Measurements from ENCODE around the gene IRX4. TPM values are rescaled to one million over a fixed set of nuclear protein-coding genes. Genes with fewer than 3 reads are reported as not detected.

The IRX4 gene
- total RNA-seq, 1 experiment from 2014 or later = 16.5 TPM

DNA sequence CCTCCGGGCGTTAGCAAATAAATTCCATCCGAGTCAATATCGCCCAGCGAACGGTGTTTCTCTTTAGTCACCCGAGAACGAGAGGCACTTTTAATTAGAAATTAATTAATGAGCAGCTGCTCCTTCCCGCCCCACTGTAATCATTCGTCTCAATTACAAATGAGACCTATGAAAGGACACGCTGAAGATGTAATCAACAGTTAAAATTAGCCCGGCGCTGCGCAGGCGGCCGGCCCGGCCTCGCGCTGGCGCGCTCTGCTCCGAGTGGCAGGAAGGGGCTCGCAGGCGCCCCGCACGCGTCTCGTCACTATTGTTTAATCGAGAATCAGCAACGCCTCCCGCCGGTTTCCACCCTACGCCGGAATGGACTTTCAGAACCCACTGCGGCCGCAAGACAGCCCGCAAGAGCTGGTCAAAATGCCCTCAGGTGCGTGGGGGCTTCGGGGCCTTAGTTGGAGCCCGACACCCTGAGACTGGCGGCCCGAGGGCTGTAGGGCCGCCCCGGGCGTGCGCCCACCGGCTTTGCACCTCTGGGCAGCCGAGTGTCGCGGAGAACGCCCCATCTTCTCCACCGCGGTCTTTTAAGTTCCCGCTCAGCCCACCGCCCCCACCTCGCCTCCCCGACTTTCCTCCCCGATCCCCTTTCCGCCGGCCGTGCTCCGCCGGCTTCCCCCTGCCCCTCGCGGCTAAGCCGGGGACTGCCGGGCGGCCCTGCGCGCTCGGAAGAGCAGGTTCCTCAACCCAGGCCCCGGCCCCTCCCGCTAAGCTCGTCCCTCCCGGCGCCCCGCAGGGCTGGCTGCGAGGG lies 597 bp upstream of the IRX4 start:
- no peak for DNase-seq (ENCODE audit: low read depth, low spot score)
- BruUV-seq (replicated peaks) = TSS peak; percentile 59

More for the DNA sequence above, 597 bp upstream of the IRX4 start:
- RAD21 ChIA-PET (ENCODE audit: low non-redundant PET in 1 of 2, low total read pairs in 2 of 2, uncharacterized antibody in 2 of 2, unreplicated experiment in 2 of 2) = interaction anchor here in 1 of 2 experiments (0.7 kb wide), 1 partner anchor 120 kb away, joined by 3 read pairs; no protein-coding TSS in a partner anchor
- peak overlapping the region; percentile 21 for H2AFZ ChIP-seq (ENCODE audit: low read depth, low read length, poor library complexity, severe bottlenecking)
- peak overlapping the region; percentile 85 for H3K9ac ChIP-seq (ENCODE audit: low read length)
- no peaks in the 10 kb centered on the region for H3K79me2 ChIP-seq (ENCODE audit: insufficient read depth, low read length)
- peak overlapping the region; percentile 98 for H3K4me2 ChIP-seq (ENCODE audit: low read length)
- CTCF ChIA-PET = interaction anchor here (0.7 kb wide), 5 partner anchors 11 to 298 kb away, joined by 3 to 5 read pairs (median 3); no protein-coding TSS in a partner anchor
- peak overlapping the region; percentile 62 to 66 for H3K4me3 ChIP-seq (replicated peaks in 1 of 2; ENCODE audit: low read depth in 1 of 2, low read length in 2 of 2)
- peaks cover 10 to 26% of the 10 kb centered on the region in 2 experiments for H3K4me1 ChIP-seq (ENCODE audit: control insufficient read depth in 1 of 2, insufficient read depth in 2 of 2, low read length in 2 of 2)
- H3K27ac ChIP-seq (ENCODE audit: low read depth, low read length) = peak overlapping the region; percentile 97
- POLR2A ChIA-PET = interaction anchor here (0.7 to 0.8 kb wide), 6 partner anchors 10 to 312 kb away, joined by 3 to 7 read pairs (median 4); no protein-coding TSS in a partner anchor
- no peaks in the 10 kb centered on the region for H3K36me3 ChIP-seq (ENCODE audit: control insufficient read depth in 1 of 2, insufficient read depth in 2 of 2, low read length in 2 of 2)
- H3K9me3 ChIP-seq (ENCODE audit: control insufficient read depth in 1 of 2, insufficient read depth in 1 of 2, low read depth in 1 of 2, low read length in 2 of 2) = no peaks in the 10 kb centered on the region
- no peaks in the 10 kb centered on the region for H3K27me3 ChIP-seq (ENCODE audit: insufficient read depth, low read length)
- H3K9me2 ChIP-seq (ENCODE audit: insufficient read depth) = no peaks in the 10 kb centered on the region
- intact Hi-C loops (cut with micrococcal nuclease) = loop anchor here (5.0 to 10.0 kb wide), 2 partner anchors 49 to 131 kb away; no protein-coding TSS in a partner anchor
- H4K20me1 ChIP-seq (ENCODE audit: insufficient read depth) = no peaks in the 10 kb centered on the region
- TF ChIP-seq, protein P1, sequence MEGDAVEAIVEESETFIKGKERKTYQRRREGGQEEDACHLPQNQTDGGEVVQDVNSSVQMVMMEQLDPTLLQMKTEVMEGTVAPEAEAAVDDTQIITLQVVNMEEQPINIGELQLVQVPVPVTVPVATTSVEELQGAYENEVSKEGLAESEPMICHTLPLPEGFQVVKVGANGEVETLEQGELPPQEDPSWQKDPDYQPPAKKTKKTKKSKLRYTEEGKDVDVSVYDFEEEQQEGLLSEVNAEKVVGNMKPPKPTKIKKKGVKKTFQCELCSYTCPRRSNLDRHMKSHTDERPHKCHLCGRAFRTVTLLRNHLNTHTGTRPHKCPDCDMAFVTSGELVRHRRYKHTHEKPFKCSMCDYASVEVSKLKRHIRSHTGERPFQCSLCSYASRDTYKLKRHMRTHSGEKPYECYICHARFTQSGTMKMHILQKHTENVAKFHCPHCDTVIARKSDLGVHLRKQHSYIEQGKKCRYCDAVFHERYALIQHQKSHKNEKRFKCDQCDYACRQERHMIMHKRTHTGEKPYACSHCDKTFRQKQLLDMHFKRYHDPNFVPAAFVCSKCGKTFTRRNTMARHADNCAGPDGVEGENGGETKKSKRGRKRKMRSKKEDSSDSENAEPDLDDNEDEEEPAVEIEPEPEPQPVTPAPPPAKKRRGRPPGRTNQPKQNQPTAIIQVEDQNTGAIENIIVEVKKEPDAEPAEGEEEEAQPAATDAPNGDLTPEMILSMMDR (IDR thresholded peaks at IDR 0.05 in 2 of 3, conservative IDR thresholded peaks at IDR 0.05 in 1 of 3; ENCODE audit: borderline replicate concordance in 1 of 3, insufficient read depth in 1 of 3, low read depth in 2 of 3, low read length in 2 of 3) = peak in 2 of 3 experiments; percentile 30 to 39; a peak in 3 of 6 replicates
- TF ChIP-seq YY1 (IDR thresholded peaks at IDR 0.05; ENCODE audit: extremely low read depth, insufficient replicate concordance, low read depth, low read length) = peak; percentile 22
- TF ChIP-seq POLR2AphosphoS5 (IDR thresholded peaks at IDR 0.05; ENCODE audit: low read depth, low read length) = peak; percentile 22; the same call in 1 of the 2 replicates
- TF ChIP-seq CEBPB (IDR thresholded peaks at IDR 0.05; ENCODE audit: low read depth) = no peak
- TF ChIP-seq ZFX (IDR thresholded peaks at IDR 0.05) = peak; percentile 66
- ATAC-seq = peak; percentile 58

All from HCT116 (cell line).